Measurements from ENCODE around the gene PWWP2A.

The PWWP2A gene

DNA sequence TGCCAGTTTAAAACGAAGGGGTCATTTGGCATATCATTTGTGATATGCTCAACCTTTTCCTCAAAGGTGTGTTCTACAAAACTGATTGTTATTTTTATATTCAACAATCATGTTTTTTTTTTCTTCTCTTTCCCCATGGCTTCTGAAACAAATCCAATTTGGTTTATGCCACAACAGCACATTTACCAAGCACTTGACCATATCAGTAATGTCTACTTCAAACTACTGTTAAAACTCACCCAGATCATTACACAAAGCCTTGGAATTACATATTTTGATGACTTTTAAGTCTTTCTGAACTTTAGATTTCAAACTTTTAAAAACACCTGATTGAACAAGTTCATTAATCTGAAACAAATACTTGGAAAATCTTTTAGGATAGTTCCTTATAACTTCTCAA lies 29.2 kb downstream of the PWWP2A start:
- Histone ChIP-seq H3K4me1 (ENCODE audit: control insufficient read depth, insufficient read depth, low read length) (no peaks in the 10 kb centered on the region), H3K9ac (ENCODE audit: low read length in 2 of 2) (no peak overlapping the region), H3K36me3 (ENCODE audit: control insufficient read depth in 2 of 2, insufficient read depth in 2 of 2, low read length in 2 of 2) (peaks cover 14 to 16% of the 10 kb centered on the region in 2 donors), H3K4me3 (ENCODE audit: low read length in 2 of 2) (no peak overlapping the region), H3K27me3 (ENCODE audit: control insufficient read depth in 1 of 2, insufficient read depth in 2 of 2, low read length in 2 of 2) (no peaks in the 10 kb centered on the region), H3K9me3 (ENCODE audit: control insufficient read depth in 2 of 2, low read length in 2 of 2) (no peaks in the 10 kb centered on the region), H3K27ac (ENCODE audit: low read length) (no peak overlapping the region)

DNA sequence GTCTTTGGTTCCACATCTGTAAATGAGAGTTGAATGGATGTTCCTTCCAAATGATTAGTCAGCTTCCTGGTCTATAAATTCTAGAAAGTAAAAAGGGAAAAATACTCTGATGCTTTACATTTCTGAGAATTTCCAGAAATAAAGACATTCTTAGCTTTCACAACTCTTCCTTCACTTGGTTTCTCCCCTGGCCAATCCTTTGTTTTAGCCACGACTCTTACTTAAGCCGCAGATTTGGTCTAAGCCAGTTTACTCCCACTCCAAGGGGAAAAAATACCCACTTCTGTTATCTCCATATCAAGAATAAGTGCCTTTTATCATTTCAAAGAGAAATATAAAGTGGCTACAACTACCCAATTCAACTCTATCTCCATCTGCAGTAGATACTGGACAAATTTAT lies 29.7 kb downstream of the PWWP2A start:
- Histone ChIP-seq H3K27ac (ENCODE audit: low read length) (no peak overlapping the region), H3K4me3 (ENCODE audit: low read length in 2 of 2) (no peak overlapping the region), H3K9me3 (ENCODE audit: control insufficient read depth in 2 of 2, low read length in 2 of 2) (no peaks in the 10 kb centered on the region), H3K9ac (ENCODE audit: low read length in 2 of 2) (no peak overlapping the region), H3K4me1 (ENCODE audit: control insufficient read depth, insufficient read depth, low read length) (no peaks in the 10 kb centered on the region), H3K27me3 (ENCODE audit: control insufficient read depth in 1 of 2, insufficient read depth in 2 of 2, low read length in 2 of 2) (no peaks in the 10 kb centered on the region), H3K36me3 (ENCODE audit: control insufficient read depth in 2 of 2, insufficient read depth in 2 of 2, low read length in 2 of 2) (peaks cover 14 to 16% of the 10 kb centered on the region in 2 donors)

DNA sequence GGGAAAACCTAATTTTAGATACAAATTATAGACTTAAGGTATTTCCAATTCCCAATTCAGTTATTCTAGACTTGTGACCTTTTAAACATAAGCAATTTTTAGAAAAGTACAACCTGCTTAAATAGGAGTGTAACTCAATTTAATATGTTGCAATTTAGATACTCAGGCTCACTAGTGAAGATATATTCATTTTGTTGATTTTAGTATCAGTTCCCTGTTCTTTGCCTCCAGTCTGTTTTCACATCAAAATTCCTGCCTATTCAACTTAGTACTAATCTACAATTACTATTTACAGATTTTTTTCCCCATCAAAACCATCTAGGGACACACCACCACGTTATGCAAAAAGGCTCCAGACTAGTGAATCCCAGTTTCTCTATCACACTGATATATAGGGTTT lies 30.4 kb downstream of the PWWP2A start:
- H3K4me1 ChIP-seq (ENCODE audit: control insufficient read depth, insufficient read depth, low read length): no peaks in the 10 kb centered on the region
- H3K36me3 ChIP-seq (ENCODE audit: control insufficient read depth in 2 of 2, insufficient read depth in 2 of 2, low read length in 2 of 2): peaks cover 14 to 16% of the 10 kb centered on the region in 2 donors
- no peaks in the 10 kb centered on the region for H3K9me3 ChIP-seq (ENCODE audit: control insufficient read depth in 2 of 2, low read length in 2 of 2)
- H3K9ac ChIP-seq (ENCODE audit: low read length in 2 of 2): no peak overlapping the region
- no peaks in the 10 kb centered on the region for H3K27me3 ChIP-seq (ENCODE audit: control insufficient read depth in 1 of 2, insufficient read depth in 2 of 2, low read length in 2 of 2)
- no peak overlapping the region for H3K27ac ChIP-seq (ENCODE audit: low read length)
- no peak overlapping the region for H3K4me3 ChIP-seq (ENCODE audit: low read length in 2 of 2)

DNA sequence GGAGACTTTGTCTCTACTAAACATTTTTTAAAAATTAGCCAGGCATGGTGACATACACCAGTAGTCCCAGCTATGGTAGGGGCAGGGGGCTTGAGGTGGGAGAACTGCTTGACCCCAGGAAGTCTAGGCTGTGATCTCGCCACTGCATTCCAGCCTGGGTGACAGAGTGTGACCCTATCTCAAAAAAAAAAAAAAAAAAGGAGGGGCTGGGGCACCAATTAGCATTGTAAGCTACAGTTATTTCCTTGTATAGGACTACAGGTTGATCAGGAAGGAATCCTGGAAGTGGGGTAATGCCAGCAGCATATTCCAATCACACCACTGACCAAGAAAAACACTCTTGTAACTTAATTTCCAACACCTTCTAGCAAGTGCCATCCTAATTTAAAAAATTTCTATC lies 32.1 kb downstream of the PWWP2A start:
- Histone ChIP-seq H3K4me3 (ENCODE audit: low read length in 2 of 2) (no peak overlapping the region), H3K9me3 (ENCODE audit: control insufficient read depth in 2 of 2, low read length in 2 of 2) (no peaks in the 10 kb centered on the region), H3K36me3 (ENCODE audit: control insufficient read depth in 2 of 2, insufficient read depth in 2 of 2, low read length in 2 of 2) (peaks cover 1 to 3% of the 10 kb centered on the region in 2 donors), H3K27ac (ENCODE audit: low read length) (no peak overlapping the region), H3K27me3 (ENCODE audit: control insufficient read depth in 1 of 2, insufficient read depth in 2 of 2, low read length in 2 of 2) (no peaks in the 10 kb centered on the region), H3K9ac (ENCODE audit: low read length in 2 of 2) (no peak overlapping the region), H3K4me1 (ENCODE audit: control insufficient read depth, insufficient read depth, low read length) (no peaks in the 10 kb centered on the region)

DNA sequence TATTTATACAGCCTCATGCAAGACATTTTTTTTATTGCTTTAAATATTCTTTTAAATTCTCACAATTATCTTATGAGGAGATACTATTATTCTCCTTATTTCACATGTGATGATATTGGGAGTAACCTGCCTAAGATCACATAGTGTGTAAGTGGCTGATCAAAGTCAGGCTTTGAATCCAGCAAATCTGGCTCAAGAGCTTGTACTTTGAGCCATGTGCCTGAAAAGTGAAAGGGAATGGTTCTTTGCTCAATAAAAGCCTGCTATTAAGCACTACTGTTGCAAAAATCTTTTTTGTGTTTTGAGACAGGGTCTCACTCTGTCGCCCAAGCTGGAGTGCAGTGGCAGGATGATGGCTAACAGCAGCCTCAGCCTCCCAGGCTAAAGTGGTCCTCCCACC lies 35.1 kb downstream of the PWWP2A start:
- no peak overlapping the region for H3K9ac ChIP-seq (ENCODE audit: low read length in 2 of 2)
- H3K9me3 ChIP-seq (ENCODE audit: control insufficient read depth in 2 of 2, low read length in 2 of 2): no peaks in the 10 kb centered on the region
- no peak overlapping the region for H3K27ac ChIP-seq (ENCODE audit: low read length)
- peaks cover 0 to 3% of the 10 kb centered on the region in 2 donors for H3K36me3 ChIP-seq (ENCODE audit: control insufficient read depth in 2 of 2, insufficient read depth in 2 of 2, low read length in 2 of 2)
- no peaks in the 10 kb centered on the region for H3K4me1 ChIP-seq (ENCODE audit: control insufficient read depth, insufficient read depth, low read length)
- no peaks in the 10 kb centered on the region for H3K27me3 ChIP-seq (ENCODE audit: control insufficient read depth in 1 of 2, insufficient read depth in 2 of 2, low read length in 2 of 2)
- no peak overlapping the region for H3K4me3 ChIP-seq (ENCODE audit: low read length in 2 of 2)

DNA sequence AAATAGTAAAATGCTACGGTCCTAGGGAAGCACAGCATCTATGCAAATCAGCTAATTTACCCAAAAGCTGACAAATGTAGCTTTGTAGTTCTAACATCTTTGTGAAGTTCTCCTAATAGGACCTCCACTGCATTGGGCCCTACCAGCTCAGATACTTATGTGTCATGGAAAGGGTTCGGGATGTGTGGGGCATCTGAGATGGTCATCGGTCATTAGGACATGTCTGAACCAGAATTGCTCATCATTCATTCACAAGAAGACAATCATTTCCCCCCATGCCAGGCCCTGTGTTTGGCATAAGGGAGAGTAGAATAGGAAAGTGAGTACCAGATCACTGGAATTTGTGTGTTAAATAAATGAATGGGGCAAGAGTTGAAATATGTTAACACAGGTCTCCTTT lies 35.7 kb downstream of the PWWP2A start:
- Histone ChIP-seq H3K27me3 (ENCODE audit: control insufficient read depth in 1 of 2, insufficient read depth in 2 of 2, low read length in 2 of 2) (no peaks in the 10 kb centered on the region), H3K9ac (ENCODE audit: low read length in 2 of 2) (no peak overlapping the region), H3K27ac (ENCODE audit: low read length) (no peak overlapping the region), H3K4me3 (ENCODE audit: low read length in 2 of 2) (no peak overlapping the region), H3K4me1 (ENCODE audit: control insufficient read depth, insufficient read depth, low read length) (no peaks in the 10 kb centered on the region), H3K9me3 (ENCODE audit: control insufficient read depth in 2 of 2, low read length in 2 of 2) (no peaks in the 10 kb centered on the region), H3K36me3 (ENCODE audit: control insufficient read depth in 2 of 2, insufficient read depth in 2 of 2, low read length in 2 of 2) (peaks cover 3 to 8% of the 10 kb centered on the region in 2 donors)

DNA sequence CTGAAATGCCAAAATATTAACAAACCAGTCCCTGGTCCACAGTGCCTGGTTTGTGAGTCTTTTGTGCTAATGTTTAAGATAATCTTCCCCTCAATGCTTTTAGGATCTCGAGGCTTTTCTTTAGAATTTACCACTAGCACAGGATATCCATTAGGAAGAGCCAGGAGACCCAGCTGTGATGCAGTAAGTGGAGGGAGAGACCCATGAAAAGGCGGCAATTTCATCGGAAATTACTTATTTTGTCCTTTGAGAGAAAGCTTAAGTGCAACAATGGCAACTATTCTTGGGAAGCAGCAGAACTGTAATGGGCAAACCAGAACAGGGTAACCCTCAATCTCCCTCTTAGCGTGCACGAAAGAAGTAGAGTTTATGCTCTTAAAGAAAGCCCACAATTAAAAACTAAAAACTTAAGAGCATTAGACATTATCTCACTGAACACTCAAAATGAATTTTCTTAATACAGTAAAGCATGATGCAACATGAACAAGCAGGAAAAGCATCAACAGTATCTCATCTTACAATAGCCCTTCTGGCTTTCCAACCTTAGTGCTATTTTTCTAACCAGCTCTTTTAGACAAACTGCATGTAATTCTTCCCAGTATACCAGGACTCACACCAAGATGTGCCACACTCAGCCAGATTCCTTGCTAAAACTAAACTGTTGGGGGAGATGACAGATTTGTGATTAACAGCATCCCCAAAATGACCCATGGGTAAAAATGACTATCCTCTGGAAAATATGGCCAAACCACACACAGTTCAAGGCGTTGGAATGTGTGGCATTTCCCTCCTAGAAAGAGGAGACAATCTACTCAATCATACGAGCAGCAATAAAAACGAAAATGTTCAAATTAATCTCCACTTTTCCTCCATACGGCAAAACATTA lies 36.4 kb downstream of the PWWP2A start:
- Histone ChIP-seq H3K4me3 (ENCODE audit: low read length in 2 of 2) (no peak overlapping the region), H3K36me3 (ENCODE audit: control insufficient read depth in 2 of 2, insufficient read depth in 2 of 2, low read length in 2 of 2) (peaks cover 3 to 11% of the 10 kb centered on the region in 2 donors), H3K27me3 (ENCODE audit: control insufficient read depth in 1 of 2, insufficient read depth in 2 of 2, low read length in 2 of 2) (no peaks in the 10 kb centered on the region), H3K9ac (ENCODE audit: low read length in 2 of 2) (no peak overlapping the region), H3K4me1 (ENCODE audit: control insufficient read depth, insufficient read depth, low read length) (no peaks in the 10 kb centered on the region), H3K9me3 (ENCODE audit: control insufficient read depth in 2 of 2, low read length in 2 of 2) (no peaks in the 10 kb centered on the region), H3K27ac (ENCODE audit: low read length) (no peak overlapping the region)

DNA sequence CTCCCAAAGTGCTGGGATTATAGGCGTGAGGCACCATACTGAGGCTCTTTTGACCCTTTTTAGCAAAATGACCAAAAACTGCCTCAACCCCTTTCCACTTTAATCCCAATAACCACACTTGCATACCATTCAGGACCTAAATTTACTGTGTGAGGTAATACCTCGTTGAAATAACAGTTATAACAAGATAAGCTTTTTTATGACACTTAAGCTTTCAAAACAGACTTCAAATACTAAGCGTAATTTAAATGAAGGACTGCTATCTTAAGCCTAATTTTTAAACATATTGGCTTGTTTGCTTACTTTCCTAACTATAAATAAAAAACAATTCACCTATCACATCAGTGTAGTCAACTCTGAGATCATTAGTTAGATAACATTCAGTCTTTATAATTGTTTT lies 37.8 kb downstream of the PWWP2A start:
- peaks cover 7 to 11% of the 10 kb centered on the region in 2 donors for H3K36me3 ChIP-seq (ENCODE audit: control insufficient read depth in 2 of 2, insufficient read depth in 2 of 2, low read length in 2 of 2)
- H3K4me3 ChIP-seq (ENCODE audit: low read length in 2 of 2): no peak overlapping the region
- no peak overlapping the region for H3K27ac ChIP-seq (ENCODE audit: low read length)
- H3K9me3 ChIP-seq (ENCODE audit: control insufficient read depth in 2 of 2, low read length in 2 of 2): no peaks in the 10 kb centered on the region
- H3K27me3 ChIP-seq (ENCODE audit: control insufficient read depth in 1 of 2, insufficient read depth in 2 of 2, low read length in 2 of 2): no peaks in the 10 kb centered on the region
- no peak overlapping the region for H3K9ac ChIP-seq (ENCODE audit: low read length in 2 of 2)
- H3K4me1 ChIP-seq (ENCODE audit: control insufficient read depth, insufficient read depth, low read length): no peaks in the 10 kb centered on the region

DNA sequence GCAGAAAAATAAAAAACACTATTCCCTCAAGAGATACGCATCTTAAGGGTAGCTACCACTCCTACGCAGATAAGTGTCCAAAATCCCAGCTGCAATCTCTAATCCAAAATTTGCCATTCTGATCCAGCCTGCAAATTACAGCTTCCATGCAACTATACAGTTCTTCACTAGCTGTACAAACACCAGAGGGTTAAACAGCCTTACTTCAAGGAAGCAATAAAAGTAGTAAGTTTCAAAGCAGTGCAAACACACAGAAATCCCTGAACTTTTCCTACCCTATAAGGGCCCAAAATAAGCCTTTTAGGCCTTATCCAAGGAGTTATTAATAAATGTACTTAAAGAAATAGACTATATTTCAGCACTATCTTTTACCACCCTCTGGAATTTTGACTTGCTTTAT lies 39.5 kb downstream of the PWWP2A start:
- H3K27ac ChIP-seq (ENCODE audit: low read length): no peak overlapping the region
- no peaks in the 10 kb centered on the region for H3K27me3 ChIP-seq (ENCODE audit: control insufficient read depth in 1 of 2, insufficient read depth in 2 of 2, low read length in 2 of 2)
- H3K4me1 ChIP-seq (ENCODE audit: control insufficient read depth, insufficient read depth, low read length): no peaks in the 10 kb centered on the region
- H3K36me3 ChIP-seq (ENCODE audit: control insufficient read depth in 2 of 2, insufficient read depth in 2 of 2, low read length in 2 of 2): peaks cover 7 to 11% of the 10 kb centered on the region in 2 donors
- no peak overlapping the region for H3K4me3 ChIP-seq (ENCODE audit: low read length in 2 of 2)
- no peaks in the 10 kb centered on the region for H3K9me3 ChIP-seq (ENCODE audit: control insufficient read depth in 2 of 2, low read length in 2 of 2)
- H3K9ac ChIP-seq (ENCODE audit: low read length in 2 of 2): no peak overlapping the region

DNA sequence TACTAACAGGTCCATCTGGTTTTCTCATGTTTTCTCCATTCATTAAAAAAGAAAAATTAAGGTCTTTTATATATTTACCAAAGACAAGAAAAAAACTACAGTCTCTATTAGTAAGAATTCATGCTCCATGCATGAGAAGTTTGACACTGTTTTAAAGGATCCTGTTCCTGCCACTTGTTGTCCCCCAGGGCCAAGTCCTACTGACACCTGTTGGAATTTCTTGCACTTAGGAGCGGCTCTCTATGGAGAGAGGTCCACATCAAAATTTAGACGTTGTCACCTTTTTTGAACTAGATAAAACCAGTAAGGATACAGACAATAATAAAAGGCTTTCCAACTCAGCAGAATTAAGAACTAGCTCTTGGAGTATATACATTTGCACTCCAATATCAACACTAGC lies 42.3 kb downstream of the PWWP2A start:
- Histone ChIP-seq H3K9ac (ENCODE audit: low read length in 2 of 2) (no peak overlapping the region), H3K27me3 (ENCODE audit: control insufficient read depth in 1 of 2, insufficient read depth in 2 of 2, low read length in 2 of 2) (no peaks in the 10 kb centered on the region), H3K4me1 (ENCODE audit: control insufficient read depth, insufficient read depth, low read length) (no peaks in the 10 kb centered on the region), H3K36me3 (ENCODE audit: control insufficient read depth in 2 of 2, insufficient read depth in 2 of 2, low read length in 2 of 2) (peaks cover 7 to 11% of the 10 kb centered on the region in 2 donors), H3K27ac (ENCODE audit: low read length) (no peak overlapping the region), H3K9me3 (ENCODE audit: control insufficient read depth in 2 of 2, low read length in 2 of 2) (no peaks in the 10 kb centered on the region), H3K4me3 (ENCODE audit: low read length in 2 of 2) (no peak overlapping the region)

DNA sequence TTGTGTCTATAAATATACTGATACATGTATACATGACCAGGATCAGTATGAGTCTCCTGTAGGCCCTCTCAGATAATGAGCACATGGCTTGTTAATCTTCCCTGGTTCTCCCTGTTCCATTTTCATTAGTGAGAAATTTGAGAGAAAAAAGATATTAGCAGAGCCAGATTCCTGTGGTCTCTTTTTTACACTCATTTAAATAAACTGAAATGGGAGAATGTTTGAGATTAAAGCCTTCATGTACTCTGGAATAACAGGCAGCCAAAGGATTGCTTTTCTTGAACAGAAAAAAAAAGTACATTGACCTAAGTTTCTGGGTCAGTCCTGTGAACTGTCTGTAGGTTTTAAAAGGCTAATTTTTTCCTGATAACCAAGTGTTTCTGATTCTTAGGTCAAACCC lies 44.2 kb downstream of the PWWP2A start:
- peaks cover 8 to 11% of the 10 kb centered on the region in 2 donors for H3K36me3 ChIP-seq (ENCODE audit: control insufficient read depth in 2 of 2, insufficient read depth in 2 of 2, low read length in 2 of 2)
- H3K27me3 ChIP-seq (ENCODE audit: control insufficient read depth in 1 of 2, insufficient read depth in 2 of 2, low read length in 2 of 2): no peaks in the 10 kb centered on the region
- H3K4me1 ChIP-seq (ENCODE audit: control insufficient read depth, insufficient read depth, low read length): no peaks in the 10 kb centered on the region
- no peak overlapping the region for H3K27ac ChIP-seq (ENCODE audit: low read length)
- H3K4me3 ChIP-seq (ENCODE audit: low read length in 2 of 2): no peak overlapping the region
- no peaks in the 10 kb centered on the region for H3K9me3 ChIP-seq (ENCODE audit: control insufficient read depth in 2 of 2, low read length in 2 of 2)
- H3K9ac ChIP-seq (ENCODE audit: low read length in 2 of 2): no peak overlapping the region

Measured in stomach smooth muscle (tissue), 2 donors.